ENCODE measurements around the gene ACER2.
A peak's percentile ranks its signal among the peaks of the same experiment; 100 is the strongest.

The ACER2 gene

GRCh38 chr9:19471737-19472648 lies 63.2 kb downstream of the ACER2 start (continued):
- TF ChIP-seq ZNF174 (tag by site-specific recombination; IDR thresholded peaks at IDR 0.05) (no peak), ZNF843 (tag by site-specific recombination; IDR thresholded peaks at IDR 0.05) (no peak), KLF10 (tag by site-specific recombination; IDR thresholded peaks at IDR 0.05) (no peak), FEZF1 (tag by site-specific recombination; IDR thresholded peaks at IDR 0.05) (no peak), ZNF274 (IDR thresholded peaks at IDR 0.05; ENCODE audit: low read length) (no peak), ZNF274 (tag by site-specific recombination; IDR thresholded peaks at IDR 0.05; ENCODE audit: borderline replicate concordance) (no peak), ZNF324 (tag by site-specific recombination; IDR thresholded peaks at IDR 0.05) (no peak), SETDB1 (IDR thresholded peaks at IDR 0.05; ENCODE audit: insufficient read length, low read length) (no peak), ZNF776 (tag by site-specific recombination; IDR thresholded peaks at IDR 0.05; ENCODE audit: borderline replicate concordance) (no peak), KLF17 (tag by site-specific recombination; IDR thresholded peaks at IDR 0.05) (no peak), KLF16 (tag by site-specific recombination; IDR thresholded peaks at IDR 0.05) (no peak), PRDM1 (tag by site-specific recombination; IDR thresholded peaks at IDR 0.05) (no peak), TCF7L2 (IDR thresholded peaks at IDR 0.05; ENCODE audit: borderline replicate concordance, low read depth, low read length) (no peak), ZNF223 (tag by site-specific recombination; IDR thresholded peaks at IDR 0.05) (no peak), ZNF398 (tag by site-specific recombination; IDR thresholded peaks at IDR 0.05) (peak; percentile 69), HOXC10 (CRISPR knock-in tag; IDR thresholded peaks at IDR 0.05) (no peak), ZNF138 (tag by site-specific recombination; IDR thresholded peaks at IDR 0.05; ENCODE audit: borderline replicate concordance) (no peak), ZNF140 (tag by site-specific recombination; IDR thresholded peaks at IDR 0.05) (no peak), ATF2 (tag by site-specific recombination; IDR thresholded peaks at IDR 0.05; ENCODE audit: low read depth) (no peak), ZNF645 (tag by site-specific recombination; IDR thresholded peaks at IDR 0.05) (no peak), ZIC2 (tag by site-specific recombination; IDR thresholded peaks at IDR 0.05) (0 out of 2 replicates have a peak, but pooled peaks have one; percentile 41), ZNF335 (tag by site-specific recombination; conservative IDR thresholded peaks at IDR 0.05) (peak; percentile 74), GLI2 (tag by site-specific recombination; IDR thresholded peaks at IDR 0.05; ENCODE audit: borderline replicate concordance, low read depth) (no peak), GLIS2 (tag by site-specific recombination; IDR thresholded peaks at IDR 0.05) (peak; percentile 36; the same call in 1 of the 2 replicates), ZNF510 (tag by site-specific recombination; IDR thresholded peaks at IDR 0.05; ENCODE audit: insufficient replicate concordance) (no peak), ZNF600 (tag by site-specific recombination; IDR thresholded peaks at IDR 0.05) (no peak), KLF7 (tag by site-specific recombination; IDR thresholded peaks at IDR 0.05; ENCODE audit: borderline replicate concordance) (no peak), ZNF175 (tag by site-specific recombination; IDR thresholded peaks at IDR 0.05) (no peak), ZNF184 (tag by site-specific recombination; IDR thresholded peaks at IDR 0.05) (no peak), ZBTB8A (tag by site-specific recombination; IDR thresholded peaks at IDR 0.05) (no peak), ZFP3 (tag by site-specific recombination; IDR thresholded peaks at IDR 0.05; ENCODE audit: low read depth) (no peak), CTCF (tag by site-specific recombination; IDR thresholded peaks at IDR 0.05) (peak; percentile 76), ZNF704 (tag by site-specific recombination; IDR thresholded peaks at IDR 0.05) (no peak)

Data from HEK293 (cell line).